GM19035 (cell line): ENCODE results near the gene WNK2.

Source experiments
- ATAC-seq: cut with Tn5 transposase; IDR thresholded peaks from one replicate; pipeline ENCODE4 v1.9.1; 2021; ENCODE audit not compliant: unreplicated experiment

WNK2 gene

DNA sequence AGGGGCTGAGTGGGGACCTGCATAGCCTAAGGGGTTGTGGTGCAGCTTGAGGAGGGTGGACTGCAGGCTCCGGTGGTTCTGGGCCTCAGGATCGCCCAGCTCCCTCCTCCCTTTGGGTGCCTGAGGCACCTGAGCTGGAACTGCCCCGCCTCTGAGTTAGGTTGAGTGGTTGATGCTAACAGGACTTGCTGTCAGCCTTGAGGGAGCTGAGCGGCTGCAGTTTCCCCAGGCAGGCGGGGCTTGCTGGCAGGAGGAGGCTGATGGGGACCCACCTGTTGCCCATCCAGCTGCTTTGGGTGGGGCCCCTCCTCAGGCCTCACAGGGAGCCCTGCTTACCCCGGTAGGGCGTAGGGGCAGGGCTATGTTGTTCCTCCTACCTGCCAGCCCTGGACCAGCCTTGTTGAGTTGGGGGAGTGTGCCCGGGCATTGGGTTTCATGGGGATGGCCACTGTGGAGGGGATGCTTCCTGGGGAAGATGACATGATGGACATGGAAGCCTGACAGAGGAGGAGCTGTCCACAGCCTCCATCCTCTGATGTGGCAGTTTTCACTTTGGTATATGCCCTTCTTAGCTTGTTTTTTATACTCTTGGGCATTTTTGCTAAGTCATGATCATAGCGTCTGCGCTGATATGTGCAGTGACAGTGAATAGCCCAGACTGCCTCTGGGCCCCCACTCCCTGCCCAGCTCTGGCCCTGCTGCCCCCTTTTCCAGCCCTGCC, 14.3 kb downstream of the WNK2 start:
- ATAC-seq, result no peak

DNA sequence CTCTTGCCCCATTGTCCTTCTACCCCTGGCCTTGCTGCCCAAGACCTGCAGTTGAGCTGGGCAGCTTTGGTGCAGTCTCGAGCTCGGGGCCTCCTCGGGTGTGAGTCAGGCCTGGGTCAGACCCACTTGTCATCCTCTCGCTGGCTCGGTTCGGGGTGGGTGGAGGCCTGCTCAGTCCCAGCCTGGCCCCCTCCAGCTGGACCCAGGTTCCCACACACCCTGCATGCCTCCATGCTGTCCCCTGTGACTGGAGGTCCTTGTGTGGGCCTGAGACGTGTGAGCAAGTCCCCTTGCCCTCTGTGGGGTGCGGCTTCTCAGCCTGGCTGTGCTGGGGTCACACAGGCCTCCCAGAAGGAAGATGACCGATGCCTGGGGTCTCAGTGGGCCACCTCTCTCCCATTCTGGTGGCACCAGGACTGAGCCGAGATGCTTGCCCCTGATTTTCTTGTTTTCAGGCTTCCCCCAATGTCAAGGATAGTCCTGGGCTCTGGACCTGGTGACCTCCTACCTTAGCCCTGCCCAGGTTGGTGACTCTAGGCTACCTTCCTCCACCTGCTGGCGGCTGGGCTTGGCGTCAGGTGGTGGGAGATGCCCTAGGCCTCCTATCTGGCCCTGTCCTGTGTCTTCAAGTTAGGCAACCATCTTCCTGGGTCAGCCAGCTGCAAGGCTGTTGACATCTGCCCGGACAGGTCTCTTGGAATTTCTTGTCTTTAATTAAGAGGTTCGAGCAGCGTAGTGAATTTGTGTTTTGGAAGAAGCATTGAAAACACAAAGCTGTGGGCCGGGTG, 15.1 kb downstream of the WNK2 start:
- no peak for ATAC-seq

DNA sequence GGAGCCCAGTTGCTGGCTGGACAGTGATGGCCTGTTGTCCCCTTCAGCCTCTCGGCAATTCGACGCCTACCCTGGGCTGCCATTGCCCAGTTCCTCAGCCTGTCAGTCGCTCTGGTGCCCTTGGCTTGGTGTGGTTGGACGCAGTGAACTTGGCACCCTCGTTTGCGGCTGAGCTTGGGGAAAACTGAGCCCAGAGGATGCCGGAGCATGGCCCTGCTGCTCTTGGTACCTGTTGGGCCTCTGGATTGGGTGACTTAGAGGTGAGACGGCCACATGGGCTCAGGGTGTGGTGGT, 16.5 kb downstream of the WNK2 start:
- ATAC-seq, result no peak

DNA sequence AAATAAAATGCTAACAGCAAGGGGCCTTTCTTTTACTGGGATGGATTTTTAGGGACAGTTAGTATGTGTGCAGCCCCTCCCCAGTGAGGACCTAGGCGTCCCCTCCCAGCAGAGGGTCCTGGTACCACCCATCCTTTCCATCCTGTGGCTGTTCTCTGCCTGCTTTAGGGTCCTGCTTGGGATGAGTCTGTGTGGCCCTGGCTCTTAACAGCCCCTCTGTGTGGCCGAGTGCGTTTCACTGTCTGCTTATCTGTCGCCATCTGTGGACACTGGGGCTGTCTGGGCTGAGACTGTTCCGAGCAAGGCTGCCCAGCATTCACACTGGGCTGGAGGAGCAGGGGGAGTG, 17.0 kb downstream of the WNK2 start:
- ATAC-seq, result no peak

DNA sequence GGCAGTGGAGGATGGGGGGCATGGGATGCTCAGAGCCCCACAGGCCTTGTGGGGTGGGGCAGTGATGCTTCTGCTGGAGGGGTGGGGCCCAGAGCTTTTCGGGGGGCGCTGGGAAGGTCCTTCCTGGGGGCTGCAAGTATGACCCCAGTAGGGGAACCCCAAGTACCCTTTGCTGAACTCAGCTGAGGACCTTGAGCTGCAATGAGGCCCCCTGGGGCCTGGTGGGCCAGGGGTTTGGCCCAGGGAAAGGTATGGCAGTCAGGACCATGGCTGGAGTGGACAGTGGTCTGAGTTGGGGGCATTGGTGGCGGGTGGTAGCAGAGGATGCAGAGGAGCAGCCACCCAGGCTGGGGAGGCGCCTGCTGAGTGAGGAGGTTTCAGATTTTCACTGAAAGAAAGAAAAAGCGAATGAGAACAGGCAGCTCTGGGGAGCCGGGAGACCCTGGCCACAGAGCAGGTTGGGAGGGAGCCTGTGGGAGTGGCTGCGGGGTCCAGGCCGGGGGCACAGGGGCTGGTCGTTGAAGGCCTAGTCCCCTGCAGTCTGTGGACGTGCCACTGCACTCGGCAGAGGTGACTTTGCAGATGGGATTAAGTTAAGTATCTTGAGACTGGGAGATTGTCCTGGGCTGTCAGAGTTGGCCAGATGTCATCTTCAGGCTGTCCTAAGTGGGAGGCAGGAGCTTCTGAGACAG, 19.2 kb downstream of the WNK2 start:
- no peak for ATAC-seq

DNA sequence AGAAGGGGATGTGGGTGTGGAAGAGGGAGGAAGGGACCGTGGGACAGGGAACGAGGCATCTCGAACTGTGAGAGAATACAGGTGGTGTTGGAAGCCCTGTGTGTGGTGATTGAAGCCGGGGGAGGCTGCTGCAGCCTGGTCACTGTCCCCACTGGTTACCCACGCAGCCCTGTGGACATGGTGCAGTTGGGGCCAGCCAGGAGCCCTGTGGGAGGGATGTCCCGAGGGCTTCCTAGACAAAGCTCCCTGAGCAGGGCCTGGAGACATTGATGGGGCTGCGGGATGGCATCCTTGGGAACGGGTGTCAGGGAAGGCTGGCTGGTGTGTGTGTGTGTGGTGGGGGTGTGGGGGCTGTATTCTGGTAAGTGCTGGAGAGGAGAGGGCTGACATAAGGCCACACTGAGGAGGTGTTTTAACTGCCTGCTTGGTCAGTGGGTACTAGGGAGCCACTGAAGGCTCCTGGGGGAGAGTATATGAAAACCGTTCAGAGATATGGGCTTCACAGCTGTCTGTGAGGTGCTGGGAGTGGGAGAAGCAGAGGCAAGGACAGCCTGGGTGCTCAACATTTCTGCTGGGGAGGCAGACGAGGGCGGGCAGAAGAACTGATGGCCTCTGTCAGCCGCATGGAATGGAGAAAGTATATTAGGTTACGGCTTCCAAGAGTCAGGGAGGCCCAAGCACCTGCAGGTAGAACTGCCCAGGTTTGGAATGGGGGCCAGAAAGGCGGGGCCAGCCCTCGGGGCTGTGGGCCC, 20.0 kb downstream of the WNK2 start:
- no peak for ATAC-seq

DNA sequence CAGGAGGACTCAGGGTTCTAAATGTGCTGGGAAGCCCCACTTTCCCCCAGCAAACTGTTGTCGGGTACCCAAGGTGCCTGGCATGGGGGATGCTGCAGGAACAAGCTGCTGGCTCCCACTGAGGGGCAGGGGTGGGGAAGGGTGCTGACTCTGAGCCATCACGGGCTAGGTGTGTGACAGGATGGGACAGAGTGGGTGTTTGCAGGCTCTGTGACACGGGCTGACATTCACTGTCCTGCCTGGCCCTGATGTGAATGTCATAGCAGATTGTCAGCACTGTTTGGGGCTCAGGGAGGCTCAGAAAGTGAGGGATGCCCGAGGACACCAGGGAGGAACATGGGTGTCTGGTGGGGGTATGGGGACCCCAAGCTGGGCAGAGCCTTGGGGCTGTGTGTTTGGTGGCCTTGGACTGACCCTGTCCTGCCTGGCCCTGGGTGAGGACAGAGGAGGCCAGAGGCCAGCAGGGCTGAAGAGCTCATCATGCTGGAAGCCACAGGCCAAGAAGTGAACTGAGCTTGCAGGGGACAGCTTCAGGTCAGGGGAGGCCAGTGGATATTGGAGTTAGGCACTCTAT, 20.6 kb downstream of the WNK2 start:
- ATAC-seq, result no peak

DNA sequence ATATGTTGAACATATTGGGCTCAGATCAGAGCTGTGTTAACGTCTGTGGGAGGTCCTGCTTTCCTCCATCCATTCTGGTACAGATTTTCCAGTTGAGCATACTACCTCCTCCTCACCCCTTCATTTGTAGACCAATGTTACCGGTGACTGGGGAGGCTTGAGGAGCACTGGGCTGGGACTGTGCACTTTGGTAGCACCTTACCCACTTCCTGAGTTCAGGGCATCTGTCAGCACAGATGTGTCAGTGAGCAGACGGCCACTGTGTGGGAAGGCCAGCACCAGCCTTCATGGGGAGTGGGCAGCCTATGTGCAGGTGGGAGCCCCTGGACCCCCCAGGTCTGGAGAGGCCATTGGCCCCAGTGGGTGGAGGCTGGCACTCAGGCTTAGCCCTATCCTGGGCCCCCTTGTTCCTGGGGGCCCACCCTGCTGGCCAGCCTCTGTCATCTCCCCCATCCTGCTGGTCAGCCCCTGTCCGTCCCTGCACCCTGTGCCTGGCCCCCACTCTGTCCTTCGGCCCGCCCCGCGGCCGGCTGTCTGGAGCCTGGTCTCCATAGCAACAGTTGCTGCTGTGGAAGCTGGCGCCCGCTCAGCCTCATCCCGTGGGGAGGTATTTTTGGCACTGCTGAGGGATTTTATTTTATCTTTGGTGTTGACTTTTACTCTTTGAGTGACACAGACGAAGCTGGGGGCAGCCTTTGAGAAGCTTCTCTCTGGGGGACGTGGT, 21.3 kb downstream of the WNK2 start:
- ATAC-seq, result no peak

DNA sequence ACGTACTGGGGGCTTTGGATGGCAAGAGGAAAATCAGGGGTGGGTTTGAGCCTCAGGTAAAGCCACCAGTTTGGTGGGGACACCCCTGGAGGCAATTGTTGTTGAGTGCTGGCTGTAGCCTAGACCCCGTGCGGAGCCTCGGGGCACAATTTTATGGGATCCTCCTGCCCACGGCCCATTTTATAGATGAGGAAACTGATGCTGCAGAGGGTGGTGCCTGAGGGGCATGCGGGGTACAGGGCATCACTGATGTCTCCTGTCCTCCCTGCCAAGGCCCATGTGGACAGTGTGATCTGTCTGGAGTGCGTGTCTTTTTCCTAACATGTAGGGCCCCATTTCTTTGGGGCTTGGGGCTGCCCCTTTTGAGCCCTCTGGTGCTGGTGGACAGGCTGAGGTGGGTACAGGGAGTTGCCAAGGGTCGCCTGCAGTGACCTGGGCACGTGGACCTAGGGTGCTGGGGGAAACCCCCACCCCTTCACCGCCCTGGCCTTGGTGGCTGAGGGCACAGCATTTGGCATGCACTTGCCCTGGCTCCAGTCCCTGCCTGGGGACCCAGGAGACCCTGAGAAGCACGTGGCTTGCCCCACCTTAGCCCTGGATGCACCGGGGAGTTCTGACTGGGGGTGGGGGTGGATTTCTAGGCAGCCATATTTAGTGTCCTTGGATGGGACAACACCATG, 22.1 kb downstream of the WNK2 start:
- no peak for ATAC-seq

DNA sequence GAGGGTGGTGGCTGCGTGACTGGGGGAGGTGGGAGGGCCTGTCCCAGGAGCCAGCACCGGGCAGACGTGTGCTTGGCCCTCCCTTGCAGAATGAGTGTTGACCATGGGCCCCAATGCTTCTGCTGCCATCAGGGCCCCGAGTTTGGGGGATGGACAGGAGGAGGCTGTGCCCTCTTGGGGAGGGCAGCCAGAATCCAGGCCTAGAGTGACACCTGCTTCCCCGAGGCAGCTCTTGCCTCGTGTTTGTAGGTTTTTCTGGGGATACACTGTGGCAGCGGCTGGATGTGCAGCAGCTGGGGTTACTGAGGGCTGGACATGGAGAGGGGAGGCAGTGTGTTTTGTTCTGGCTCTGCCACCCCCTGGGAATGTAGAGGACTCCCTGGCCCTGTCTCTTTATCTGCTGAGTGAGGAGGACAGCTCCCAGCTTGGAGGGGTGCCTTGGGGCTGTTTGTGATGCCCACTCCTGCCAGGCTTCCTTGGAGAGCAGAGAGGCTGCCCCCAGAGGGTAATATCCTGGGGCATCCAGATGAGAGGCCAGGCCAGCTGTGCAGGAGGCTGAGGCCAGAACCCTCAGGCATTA, 22.7 kb downstream of the WNK2 start:
- no peak for ATAC-seq

DNA sequence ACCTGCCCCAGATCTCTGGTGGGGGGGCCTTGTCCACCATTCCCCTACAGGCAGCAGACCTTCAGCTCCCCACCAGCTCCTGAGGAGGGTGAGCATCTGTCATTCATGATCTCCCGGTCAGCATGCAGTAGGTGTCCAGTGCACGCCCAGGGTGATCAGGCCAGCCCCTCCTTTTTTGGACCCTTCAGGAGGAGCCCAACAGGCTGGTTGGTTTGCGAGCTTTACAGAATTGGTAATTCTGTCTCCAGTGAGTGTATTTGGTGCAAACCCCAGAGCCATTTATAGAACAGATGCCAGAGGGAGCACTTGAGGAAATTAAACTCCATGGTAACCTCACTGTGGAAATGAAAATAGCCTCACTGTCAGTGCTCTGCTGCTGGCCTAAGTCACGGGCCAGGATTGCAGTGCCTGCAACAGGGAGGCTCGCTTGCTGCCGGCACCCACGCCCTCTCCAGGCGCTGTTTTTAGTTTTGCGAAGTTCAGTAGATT, 23.4 kb downstream of the WNK2 start:
- no peak for ATAC-seq

DNA sequence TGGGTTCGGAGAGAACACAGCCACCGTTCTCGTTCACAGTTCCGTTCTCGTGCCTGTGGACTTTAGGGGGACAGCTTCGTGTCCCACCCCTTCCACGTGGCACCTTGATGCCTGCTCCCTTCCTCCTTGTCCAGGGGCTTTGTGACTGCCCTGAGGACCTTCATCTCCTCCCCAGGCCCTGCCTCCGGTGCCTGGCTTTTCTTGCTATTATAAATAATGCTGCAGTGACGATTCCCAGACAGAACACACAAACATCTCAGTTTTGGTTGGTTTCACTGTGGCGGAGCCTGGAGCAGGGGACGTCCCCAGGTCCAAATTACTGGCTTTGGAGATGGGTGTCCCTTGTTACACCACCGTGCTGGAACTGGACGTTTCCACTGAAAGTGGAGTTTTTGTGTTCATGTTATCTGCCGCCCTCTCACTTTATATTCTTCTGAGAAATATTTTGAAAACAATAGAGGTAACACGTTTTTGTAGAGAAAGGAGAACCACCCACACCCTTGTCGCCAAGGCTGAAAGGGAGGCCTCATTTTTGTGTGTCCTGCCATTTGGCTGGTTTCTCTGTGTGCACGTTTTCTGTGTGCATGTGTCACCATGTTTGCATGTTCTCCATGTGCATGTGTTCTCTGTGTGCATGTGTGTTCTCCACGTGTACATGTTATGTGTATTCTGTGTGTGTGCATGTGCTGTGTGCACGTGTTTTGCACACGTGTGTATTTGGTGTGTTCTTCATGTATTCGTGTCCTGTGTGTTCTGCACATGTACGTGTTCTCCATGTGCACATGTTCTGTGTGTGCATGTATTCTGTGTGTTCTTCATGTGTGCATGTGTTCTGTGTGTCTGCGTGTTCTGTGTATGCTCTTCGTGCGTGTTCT, 24.2 kb downstream of the WNK2 start:
- no peak for ATAC-seq

DNA sequence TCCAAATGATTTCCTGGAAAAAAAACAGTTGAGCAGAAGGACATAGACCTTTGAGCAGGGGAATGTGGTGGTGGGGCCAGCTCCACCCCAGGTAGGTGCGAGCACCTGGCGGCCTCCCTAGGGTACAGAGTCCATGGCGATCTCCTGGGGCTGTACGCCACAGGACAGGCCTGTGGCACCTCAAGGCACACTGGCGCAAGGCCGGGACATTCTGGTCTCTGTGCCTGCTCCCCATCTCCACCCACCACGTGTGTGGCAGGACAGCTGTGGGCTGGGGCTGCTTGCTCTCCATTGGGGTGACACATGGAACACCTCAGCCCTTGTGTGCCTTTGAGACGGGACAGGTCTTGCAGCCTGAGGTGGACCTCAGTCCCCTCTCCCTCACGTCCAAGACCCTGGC, 25.2 kb downstream of the WNK2 start:
- no peak for ATAC-seq

DNA sequence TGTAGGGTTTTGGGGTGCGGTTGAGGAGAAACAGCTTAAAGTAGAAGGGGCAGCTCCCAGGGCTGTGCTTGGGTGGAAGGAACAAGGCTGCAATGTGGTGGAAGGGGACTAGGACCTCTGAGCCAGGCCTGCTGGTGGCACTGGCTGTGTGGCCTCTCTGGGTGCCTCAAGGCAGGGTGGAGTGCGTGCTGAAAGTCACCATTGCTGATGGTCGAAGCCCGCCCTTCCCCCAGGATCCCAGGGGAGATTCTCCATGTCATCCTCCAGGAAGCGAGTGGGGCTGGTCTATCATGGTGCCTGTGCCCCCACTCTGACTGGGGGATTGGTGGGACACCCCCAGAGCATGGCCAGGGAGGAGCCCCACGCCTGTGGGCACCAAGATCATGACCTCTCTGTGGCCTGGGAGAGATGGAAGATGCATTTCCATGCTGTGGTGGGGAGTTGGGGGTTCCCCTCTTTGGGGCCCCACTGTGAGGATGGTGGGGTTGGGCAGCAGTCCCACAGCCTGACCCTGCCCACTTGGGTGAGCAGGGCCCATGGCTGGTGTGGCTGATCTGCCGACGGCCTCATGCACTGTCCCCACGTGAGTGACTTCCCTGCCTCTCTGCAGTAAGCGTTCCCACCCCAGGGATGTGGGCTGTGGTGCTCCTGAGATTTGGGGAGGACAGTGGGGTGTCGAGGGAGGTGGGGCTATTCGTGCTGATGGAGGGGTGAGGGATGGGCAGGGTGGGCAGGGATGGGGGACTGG, 25.8 kb downstream of the WNK2 start:
- ATAC-seq, result no peak

DNA sequence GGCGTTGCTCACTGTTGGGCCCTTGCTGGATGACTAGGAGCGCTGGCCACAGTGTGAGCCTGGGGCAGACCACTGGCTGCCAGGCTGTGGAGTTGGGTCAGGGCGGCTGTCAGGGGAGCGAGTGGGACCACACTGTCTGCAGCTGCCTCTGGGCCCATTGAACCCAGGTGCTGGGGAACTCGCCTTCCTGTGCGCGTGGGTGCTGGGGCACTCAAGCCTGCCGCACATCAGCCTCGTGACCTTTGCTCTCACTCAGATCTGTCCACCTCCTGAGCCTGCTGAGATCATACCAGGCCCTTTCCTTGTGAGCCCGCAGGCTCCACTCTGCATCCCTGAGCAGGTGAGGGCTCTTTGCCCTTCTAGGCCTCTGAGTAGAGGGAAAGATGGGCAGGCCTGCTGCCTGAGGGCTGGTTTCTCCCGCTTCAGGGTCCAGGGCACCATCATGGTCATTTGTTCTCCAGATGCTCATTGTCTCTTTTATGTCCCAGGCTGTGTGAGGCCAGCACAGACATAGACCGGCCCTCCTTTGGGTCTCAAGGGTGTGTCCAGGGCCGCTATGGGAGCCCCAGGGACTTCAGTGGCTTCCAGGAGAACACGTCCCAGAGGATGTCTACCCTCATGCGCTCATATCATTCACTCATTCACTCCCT, 26.5 kb downstream of the WNK2 start:
- ATAC-seq, result no peak

DNA sequence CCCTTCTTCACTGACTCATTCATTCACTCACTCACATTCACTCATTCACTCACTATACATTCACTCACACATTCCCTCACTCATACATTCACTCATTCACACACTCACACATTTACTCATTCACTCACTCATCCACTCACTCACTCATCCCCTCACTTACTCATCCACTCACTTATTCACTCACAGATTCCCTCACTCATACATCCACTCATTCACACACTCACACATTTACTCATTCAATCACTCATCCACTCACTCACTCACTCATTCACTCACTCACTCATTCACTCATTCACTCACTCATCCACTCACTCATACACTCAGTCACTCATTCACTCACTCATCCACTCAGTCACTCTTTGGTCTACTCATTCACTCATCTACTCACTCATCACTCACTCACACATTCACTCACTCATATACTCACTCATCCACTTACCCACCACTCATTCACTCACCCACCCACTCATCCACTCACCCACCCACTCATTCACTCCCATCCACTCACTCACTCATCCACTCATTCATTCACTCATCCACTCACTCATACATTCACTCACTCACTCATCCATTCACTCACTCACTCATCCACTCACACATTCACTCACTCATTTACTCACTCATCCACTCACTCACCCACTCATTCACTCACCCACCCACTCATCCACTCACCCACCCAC, 27.2 kb downstream of the WNK2 start:
- no peak for ATAC-seq

DNA sequence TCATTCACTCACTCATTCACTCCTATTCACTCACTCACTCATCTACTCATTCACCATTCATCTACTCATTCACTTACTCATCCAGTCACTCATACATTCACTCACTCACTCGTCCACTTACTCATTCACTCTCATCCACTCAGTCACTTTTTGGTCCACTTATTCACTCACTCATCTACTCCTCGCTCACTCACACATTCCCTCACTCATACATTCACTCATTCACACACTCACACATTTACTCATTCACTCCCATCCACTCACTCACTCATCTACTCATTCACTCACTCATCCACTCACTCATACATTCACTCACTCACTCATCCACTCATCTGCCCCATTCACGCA, 27.7 kb downstream of the WNK2 start:
- ATAC-seq, result no peak
